Testis (tissue), 3 donors: ENCODE measurements around the gene ERBIN. TPM values are rescaled to one million over a fixed set of nuclear protein-coding genes. Genes with fewer than 3 reads are reported as not detected.
"Not testable (repeated sequence)": the region's sequence is repeated elsewhere in the genome, so short reads cannot be mapped to it uniquely, and the experiment has no call there.

Experiments
- DNase-seq: peaks from one replicate; pipeline ENCODE4 v3.0.0-alpha.2; 2019
- H3K27ac ChIP-seq, 2 donors: fragments of 200-600 bp; sonication (generic); one replicate each; pipeline ENCODE4 v1.5.1; 2019
- H3K27me3 ChIP-seq: fragments of 200-600 bp; sonication (generic); one replicate; pipeline ENCODE4 v1.5.1; 2019
- H3K36me3 ChIP-seq: fragments of 200-600 bp; sonication (generic); one replicate; pipeline ENCODE4 v1.5.1; 2017; ENCODE audit warnings: low read depth; ENCODE audit errors: missing control alignments
- H3K4me1 ChIP-seq: fragments of 200-600 bp; sonication (generic); one replicate; pipeline ENCODE4 v1.5.1; 2019
- H3K4me3 ChIP-seq, 2 donors: fragments of 200-600 bp; sonication (generic); one replicate each; pipeline ENCODE4 v1.5.1; 2017 to 2019
- H3K9me3 ChIP-seq: fragments of 200-600 bp; sonication (generic); one replicate; pipeline ENCODE4 v1.5.1; 2017
- POLR2A ChIP-seq: fragments of 450-650 bp; IDR thresholded peaks from one replicate; pipeline ENCODE4 v1.6.1; 2017; ENCODE audit warnings: antibody characterized with exemption, mild to moderate bottlenecking, moderate library complexity
- WGBS, 2 donors: methylation state at CpG; one replicate each; pipeline ENCODE4 v1.1.5; 2018; 5-methylcytosine and 5-hydroxymethylcytosine counted together
- intact Hi-C: fragments of 100-400 bp; cut with DNase I; formaldehyde crosslinking; loops from one replicate; pipeline ENCODE4 v1.15.1; 2023; ENCODE audit warnings: low total_unique reads
- polyA plus RNA-seq: library from polyadenylated mRNA; stranded (reverse); fragments of 350-450 nt; fragmentation: Illumina TruSeq; extraction: RNeasy Lipid Tissue Mini Kit (QIAGEN cat#74804); gene quantifications from one replicate; pipeline ENCODE4 v1.2.3, GENCODE V29; 2014; ENCODE audit warnings: low read depth, low replicate concordance; ENCODE audit not compliant: insufficient read depth
- total RNA-seq, 2 donors: library from RNA; depleted of rRNA; stranded (reverse); fragments of >200 nt; gene quantifications; one replicate each; pipeline ENCODE4 v1.2.3, GENCODE V29; 2016
- TF ChIP-seq, protein P1 (sequence below), 3 experiments: fragments of 450-650 bp in 2 of 3; fragments of 200-600 bp in 1 of 3; sonication (generic) in 1 of 3; IDR thresholded peaks; one replicate each; pipeline ENCODE4 v1.5.1; 2016 to 2019; ENCODE audit warnings: antibody characterized with exemption in 3 of 3, mild to moderate bottlenecking in 2 of 3, moderate library complexity in 1 of 3

ERBIN gene
- total and polyA plus RNA-seq, 3 donors from 2014 or later, result 45.7 to 98.3 (median 79.8) TPM

DNA sequence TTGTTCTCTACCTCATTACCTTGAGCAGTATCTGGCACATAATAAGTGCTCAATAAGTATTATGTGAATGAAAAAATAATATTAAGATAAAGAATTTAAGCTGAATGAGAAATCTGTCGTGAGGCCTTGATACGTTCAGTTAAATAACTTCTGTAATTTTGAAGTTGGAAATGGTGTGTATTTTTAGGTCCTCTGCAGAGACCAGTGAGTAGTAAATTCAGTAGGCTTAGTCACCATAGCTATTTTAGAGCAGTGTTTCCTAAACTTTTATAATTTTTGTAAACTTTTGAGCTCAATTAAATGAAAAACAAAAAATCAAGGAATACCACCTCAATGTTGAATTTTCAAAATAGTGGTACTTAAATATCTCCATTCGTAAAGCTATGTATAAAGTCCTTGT, 25.0 kb downstream of the ERBIN start:
- no peaks in the 10 kb centered on the region for H3K9me3 ChIP-seq
- no peaks in the 10 kb centered on the region for H3K36me3 ChIP-seq
- H3K27me3 ChIP-seq, result no peaks in the 10 kb centered on the region
- 89 to 94% methylated on average over 3 of the region's 3 CpGs for WGBS, 2 donors
- no peaks in the 10 kb centered on the region for H3K4me1 ChIP-seq
- intact Hi-C loops, result no loop called here
- TF ChIP-seq POLR2A, result no peak
- TF ChIP-seq, protein P1, sequence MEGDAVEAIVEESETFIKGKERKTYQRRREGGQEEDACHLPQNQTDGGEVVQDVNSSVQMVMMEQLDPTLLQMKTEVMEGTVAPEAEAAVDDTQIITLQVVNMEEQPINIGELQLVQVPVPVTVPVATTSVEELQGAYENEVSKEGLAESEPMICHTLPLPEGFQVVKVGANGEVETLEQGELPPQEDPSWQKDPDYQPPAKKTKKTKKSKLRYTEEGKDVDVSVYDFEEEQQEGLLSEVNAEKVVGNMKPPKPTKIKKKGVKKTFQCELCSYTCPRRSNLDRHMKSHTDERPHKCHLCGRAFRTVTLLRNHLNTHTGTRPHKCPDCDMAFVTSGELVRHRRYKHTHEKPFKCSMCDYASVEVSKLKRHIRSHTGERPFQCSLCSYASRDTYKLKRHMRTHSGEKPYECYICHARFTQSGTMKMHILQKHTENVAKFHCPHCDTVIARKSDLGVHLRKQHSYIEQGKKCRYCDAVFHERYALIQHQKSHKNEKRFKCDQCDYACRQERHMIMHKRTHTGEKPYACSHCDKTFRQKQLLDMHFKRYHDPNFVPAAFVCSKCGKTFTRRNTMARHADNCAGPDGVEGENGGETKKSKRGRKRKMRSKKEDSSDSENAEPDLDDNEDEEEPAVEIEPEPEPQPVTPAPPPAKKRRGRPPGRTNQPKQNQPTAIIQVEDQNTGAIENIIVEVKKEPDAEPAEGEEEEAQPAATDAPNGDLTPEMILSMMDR (IDR thresholded peaks at IDR 0.05), result no peak
- no peak for DNase-seq
- no peak overlapping the region for H3K27ac ChIP-seq
- no peak overlapping the region for H3K4me3 ChIP-seq

DNA sequence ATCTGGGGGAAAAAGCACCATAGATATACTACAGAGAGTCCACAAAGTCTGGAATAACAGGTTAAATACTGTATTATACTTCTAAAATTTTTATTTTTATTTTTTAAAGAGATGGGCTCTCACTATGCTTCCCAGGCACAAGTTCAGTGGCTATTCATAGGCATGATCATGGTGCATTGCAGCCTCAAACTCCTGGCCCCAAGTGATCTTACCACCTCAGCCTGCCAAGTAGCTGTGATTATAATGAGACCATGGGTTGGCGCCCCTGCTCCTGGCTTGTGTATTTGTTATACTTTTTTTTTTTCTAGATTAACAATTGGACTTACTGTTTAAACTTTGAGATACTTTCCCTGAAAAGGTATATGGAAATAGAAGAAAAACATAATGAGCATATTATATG, 25.9 kb downstream of the ERBIN start:
- Histone ChIP-seq H3K4me3 (no peak overlapping the region), H3K27me3 (no peaks in the 10 kb centered on the region), H3K4me1 (no peaks in the 10 kb centered on the region), H3K9me3 (no peaks in the 10 kb centered on the region), H3K27ac (no peak overlapping the region), H3K36me3 (no peaks in the 10 kb centered on the region)
- WGBS, 2 donors, result 95 to 98% methylated on average over 1 of the region's 1 CpG
- TF ChIP-seq, protein P1 (IDR thresholded peaks at IDR 0.05), result no peak
- TF ChIP-seq POLR2A, result no peak
- no peak for DNase-seq
- intact Hi-C loops, result no loop called here

DNA sequence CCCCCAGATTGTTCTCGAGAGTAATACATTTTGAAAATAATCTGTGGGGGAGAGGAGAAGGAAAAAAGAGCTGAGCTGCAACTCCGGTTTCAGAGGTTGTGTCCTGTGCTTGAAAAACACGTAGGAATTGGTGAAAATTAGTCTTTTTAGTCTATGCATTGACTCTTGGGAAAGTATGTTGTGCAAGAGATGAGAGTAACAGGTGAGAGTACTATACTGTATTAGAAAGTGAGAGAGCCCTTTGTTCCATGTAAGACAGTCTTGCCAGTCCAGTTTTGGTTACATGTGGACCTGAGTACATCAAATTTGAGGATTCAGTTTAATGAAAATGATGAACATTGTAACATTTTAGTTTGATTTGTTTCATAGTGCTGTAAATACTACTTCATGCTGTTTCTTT, 27.8 kb downstream of the ERBIN start:
- Histone ChIP-seq H3K36me3 (no peaks in the 10 kb centered on the region), H3K27ac (no peak overlapping the region), H3K27me3 (no peaks in the 10 kb centered on the region), H3K4me1 (no peaks in the 10 kb centered on the region), H3K4me3 (no peak overlapping the region), H3K9me3 (no peaks in the 10 kb centered on the region)
- TF ChIP-seq, protein P1 (IDR thresholded peaks at IDR 0.05), result no peak
- no peak for TF ChIP-seq POLR2A
- intact Hi-C loops, result no loop called here
- WGBS, 2 donors, result 55 to 78% methylated on average over 3 of the region's 3 CpGs
- DNase-seq, result no peak

DNA sequence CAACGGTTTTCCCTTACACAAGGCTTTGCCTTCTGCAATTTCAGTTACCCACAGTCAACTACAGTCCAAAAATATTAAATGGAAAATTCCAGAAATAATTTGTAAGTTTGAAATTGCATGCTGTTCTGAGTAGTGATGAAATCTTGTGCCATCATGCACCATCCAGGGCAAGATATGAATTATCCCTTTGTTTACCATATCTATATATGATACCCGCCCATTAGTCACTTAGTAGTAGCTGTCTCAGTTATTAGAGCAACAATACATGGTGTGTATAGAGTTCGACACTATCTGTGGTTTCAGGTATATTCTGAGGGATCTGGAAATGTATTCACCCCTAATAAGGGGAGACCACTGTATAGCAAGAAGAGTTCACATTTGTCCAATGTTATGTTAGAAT, 29.4 kb downstream of the ERBIN start:
- no peaks in the 10 kb centered on the region for H3K9me3 ChIP-seq
- H3K4me1 ChIP-seq, result no peaks in the 10 kb centered on the region
- 81 to 86% methylated on average over 3 of the region's 3 CpGs for WGBS, 2 donors
- H3K4me3 ChIP-seq, result no peak overlapping the region
- TF ChIP-seq, protein P1 (IDR thresholded peaks at IDR 0.05), result no peak
- no peak for TF ChIP-seq POLR2A
- intact Hi-C loops, result no loop called here
- no peak for DNase-seq
- no peaks in the 10 kb centered on the region for H3K36me3 ChIP-seq
- H3K27ac ChIP-seq, result no peak overlapping the region
- no peaks in the 10 kb centered on the region for H3K27me3 ChIP-seq

DNA sequence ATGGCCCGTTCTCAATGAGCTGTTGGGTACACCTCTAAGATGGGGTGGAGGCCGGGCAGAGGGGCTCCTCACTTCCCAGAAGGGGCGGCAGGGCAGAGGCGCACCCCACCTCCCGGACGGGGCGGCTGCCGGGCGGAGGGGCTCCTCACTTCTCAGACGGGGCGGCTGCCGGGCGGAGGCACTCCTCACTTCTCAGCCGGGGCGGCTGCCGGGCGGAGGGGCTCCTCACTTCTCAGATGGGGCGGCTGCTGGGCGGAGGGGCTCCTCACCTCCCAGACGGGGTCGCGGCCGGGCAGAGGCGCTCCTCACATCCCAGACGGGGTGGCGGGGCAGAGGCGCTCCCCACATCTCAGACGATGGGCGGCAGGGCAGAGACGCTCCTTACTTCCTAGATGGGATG, 31.3 kb downstream of the ERBIN start:
- intact Hi-C loops, H3K9me3 ChIP-seq, DNase-seq, H3K4me1 ChIP-seq, H3K27ac ChIP-seq, H3K27me3 ChIP-seq, H3K36me3 ChIP-seq, H3K4me3 ChIP-seq: not testable (repeated sequence)
- WGBS, 2 donors, result 76 to 100% methylated on average over 1 to 30 of the region's 30 CpGs
